Measurements from ENCODE around the gene ANKRD30A.
"Not testable (repeated sequence)": the region's sequence is repeated elsewhere in the genome, so short reads cannot be mapped to it uniquely, and the experiment has no call there.

The ANKRD30A gene, protein sequence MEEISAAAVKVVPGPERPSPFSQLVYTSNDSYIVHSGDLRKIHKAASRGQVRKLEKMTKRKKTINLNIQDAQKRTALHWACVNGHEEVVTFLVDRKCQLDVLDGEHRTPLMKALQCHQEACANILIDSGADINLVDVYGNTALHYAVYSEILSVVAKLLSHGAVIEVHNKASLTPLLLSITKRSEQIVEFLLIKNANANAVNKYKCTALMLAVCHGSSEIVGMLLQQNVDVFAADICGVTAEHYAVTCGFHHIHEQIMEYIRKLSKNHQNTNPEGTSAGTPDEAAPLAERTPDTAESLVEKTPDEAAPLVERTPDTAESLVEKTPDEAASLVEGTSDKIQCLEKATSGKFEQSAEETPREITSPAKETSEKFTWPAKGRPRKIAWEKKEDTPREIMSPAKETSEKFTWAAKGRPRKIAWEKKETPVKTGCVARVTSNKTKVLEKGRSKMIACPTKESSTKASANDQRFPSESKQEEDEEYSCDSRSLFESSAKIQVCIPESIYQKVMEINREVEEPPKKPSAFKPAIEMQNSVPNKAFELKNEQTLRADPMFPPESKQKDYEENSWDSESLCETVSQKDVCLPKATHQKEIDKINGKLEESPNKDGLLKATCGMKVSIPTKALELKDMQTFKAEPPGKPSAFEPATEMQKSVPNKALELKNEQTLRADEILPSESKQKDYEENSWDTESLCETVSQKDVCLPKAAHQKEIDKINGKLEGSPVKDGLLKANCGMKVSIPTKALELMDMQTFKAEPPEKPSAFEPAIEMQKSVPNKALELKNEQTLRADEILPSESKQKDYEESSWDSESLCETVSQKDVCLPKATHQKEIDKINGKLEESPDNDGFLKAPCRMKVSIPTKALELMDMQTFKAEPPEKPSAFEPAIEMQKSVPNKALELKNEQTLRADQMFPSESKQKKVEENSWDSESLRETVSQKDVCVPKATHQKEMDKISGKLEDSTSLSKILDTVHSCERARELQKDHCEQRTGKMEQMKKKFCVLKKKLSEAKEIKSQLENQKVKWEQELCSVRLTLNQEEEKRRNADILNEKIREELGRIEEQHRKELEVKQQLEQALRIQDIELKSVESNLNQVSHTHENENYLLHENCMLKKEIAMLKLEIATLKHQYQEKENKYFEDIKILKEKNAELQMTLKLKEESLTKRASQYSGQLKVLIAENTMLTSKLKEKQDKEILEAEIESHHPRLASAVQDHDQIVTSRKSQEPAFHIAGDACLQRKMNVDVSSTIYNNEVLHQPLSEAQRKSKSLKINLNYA (N-terminal part only)

DNA sequence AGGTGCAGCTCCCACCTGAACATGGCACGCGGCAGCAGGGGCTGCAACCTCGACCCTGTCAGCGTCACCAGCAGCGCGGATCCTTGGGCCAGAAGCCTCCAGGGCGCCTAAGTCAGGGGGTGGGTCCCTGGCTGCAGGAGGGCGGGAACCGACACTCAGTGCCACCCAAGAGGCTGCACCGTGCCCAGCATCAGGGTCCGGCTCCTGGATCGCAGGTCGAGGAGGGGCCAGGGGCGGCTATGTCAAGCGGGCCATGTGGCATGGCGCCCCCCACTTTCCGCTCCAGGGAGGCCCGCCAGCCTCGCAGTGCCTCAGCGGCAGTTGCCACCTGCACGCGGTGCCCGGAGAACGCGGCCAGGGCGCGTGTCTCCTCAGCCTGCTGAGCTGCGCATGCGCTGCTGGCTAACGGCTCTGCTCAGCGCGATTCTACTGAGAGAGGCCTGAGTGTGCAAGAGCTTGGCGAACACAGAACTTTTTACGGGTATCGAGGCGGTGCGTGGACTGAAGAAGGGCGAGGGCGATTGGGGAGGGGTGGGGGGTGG, at the start of gene ANKRD30A:
Gene ANKRD30A, plus strand, starts transcription at position 408 of the 542 bp plus-strand sequence. CDS start 190 bp downstream, outside the sequence.
- Histone ChIP-seq H3K4me1 (ENCODE audit: control insufficient read depth, insufficient read depth, low read length) (no peaks in the 10 kb centered on the region), H3K9ac (ENCODE audit: low read depth, low read length) (no peak within 1 kb of the TSS), H3K9me3 (ENCODE audit: control insufficient read depth, insufficient read depth, low read length) (peaks cover 79% of the 10 kb centered on the region), H3K36me3 (ENCODE audit: control insufficient read depth, insufficient read depth, low read length) (no peaks in the 10 kb centered on the region), H3K4me3 (ENCODE audit: low read depth, low read length) (no peak within 1 kb of the TSS), H3K27me3 (ENCODE audit: control insufficient read depth, insufficient read depth, low read length) (no peaks in the 10 kb centered on the region), H3K27ac (ENCODE audit: low read depth, low read length) (no peak within 1 kb of the TSS)

DNA sequence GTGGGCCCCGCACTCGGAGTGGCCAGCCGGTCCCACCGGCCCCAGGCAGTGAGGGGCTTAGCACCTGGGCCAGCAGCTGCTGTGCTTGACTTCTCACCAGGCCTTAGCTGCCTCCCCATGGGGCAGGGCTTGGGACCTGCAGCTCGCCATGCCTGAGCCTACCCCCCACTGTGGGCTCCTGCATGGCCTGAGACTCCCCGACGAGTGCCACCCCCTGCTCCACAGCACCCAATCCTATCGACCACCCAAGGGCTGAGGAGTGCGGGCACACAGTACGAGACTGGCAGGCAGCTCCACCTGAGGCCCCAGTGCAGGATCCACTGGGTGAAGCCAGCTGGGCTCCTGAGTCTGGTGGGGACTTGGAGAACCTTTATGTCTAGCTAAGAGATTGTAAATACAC, 49.3 kb upstream of the ANKRD30A start:
- not testable (repeated sequence) for H3K4me3 ChIP-seq (ENCODE audit: low read depth, low read length); H3K27me3 ChIP-seq (ENCODE audit: control insufficient read depth, insufficient read depth, low read length)
- peaks cover 93% of the 10 kb centered on the region for H3K9me3 ChIP-seq (ENCODE audit: control insufficient read depth, insufficient read depth, low read length)

DNA sequence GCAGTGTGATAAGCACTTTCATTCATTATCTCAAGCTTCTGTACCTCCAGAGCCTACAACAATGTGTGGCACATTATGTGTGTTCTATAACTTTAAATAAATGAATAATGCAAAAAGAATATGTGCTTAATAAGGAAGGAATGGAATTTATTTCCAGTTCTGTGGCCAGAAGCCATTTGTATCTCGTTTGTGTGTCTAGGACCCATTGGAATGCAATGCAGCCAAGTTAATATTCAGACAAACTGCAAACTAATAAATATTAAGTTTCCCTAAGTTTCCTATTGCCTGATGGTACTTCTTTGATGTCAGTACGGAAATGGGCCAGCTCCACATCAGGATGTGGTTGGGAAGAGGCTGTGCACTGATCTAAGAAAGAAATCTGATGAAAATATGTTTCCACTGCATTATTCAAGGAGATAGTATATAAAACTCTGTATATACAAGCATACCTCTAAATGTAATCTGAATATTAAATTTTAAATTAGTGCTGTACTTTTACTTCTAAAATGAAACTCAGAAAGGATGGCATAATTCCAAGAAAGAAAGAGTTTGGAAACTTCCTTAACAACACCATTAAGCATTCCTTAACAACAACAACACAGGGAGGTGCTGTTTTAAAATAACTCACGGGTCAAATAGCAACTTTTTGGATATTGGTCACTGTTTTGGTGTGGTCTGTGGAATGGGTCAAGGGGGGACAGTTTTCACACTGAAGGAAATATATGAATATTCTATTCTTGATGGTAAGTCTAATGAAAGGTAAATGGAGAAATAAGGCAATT, 29.4 kb upstream of the ANKRD30A start:
- no peak overlapping the region for H3K27ac ChIP-seq (ENCODE audit: low read depth, low read length)

More for the DNA sequence above, 49.3 kb upstream of the ANKRD30A start:
- H3K27ac ChIP-seq (ENCODE audit: low read depth, low read length); H3K4me1 ChIP-seq (ENCODE audit: control insufficient read depth, insufficient read depth, low read length); H3K9ac ChIP-seq (ENCODE audit: low read depth, low read length); H3K36me3 ChIP-seq (ENCODE audit: control insufficient read depth, insufficient read depth, low read length): not testable (repeated sequence)

DNA sequence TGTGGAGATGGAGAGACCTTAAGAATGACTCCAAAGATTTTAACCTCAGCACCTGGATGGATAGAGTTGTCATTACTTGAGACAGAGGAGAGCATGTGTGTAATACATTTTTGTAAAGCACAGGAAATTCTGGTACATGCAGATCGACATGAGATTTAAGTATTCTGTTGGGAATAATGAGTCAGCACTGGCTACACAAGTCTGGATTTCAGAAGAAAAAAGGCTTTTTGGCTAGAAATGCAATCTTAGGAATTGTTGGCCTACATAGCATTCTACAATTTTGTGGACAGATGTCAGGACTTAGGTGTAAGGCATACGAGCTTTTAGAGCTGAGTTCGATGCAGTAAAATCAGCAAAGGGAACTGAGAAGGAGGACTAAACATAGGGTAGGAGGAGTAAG, 24.1 kb upstream of the ANKRD30A start:
- Histone ChIP-seq H3K36me3 (ENCODE audit: control insufficient read depth, insufficient read depth, low read length) (no peaks in the 10 kb centered on the region), H3K27ac (ENCODE audit: low read depth, low read length) (no peak overlapping the region), H3K4me3 (ENCODE audit: low read depth, low read length) (no peak overlapping the region), H3K27me3 (ENCODE audit: control insufficient read depth, insufficient read depth, low read length) (no peaks in the 10 kb centered on the region), H3K9me3 (ENCODE audit: control insufficient read depth, insufficient read depth, low read length) (peaks cover 72% of the 10 kb centered on the region), H3K4me1 (ENCODE audit: control insufficient read depth, insufficient read depth, low read length) (no peaks in the 10 kb centered on the region), H3K9ac (ENCODE audit: low read depth, low read length) (no peak overlapping the region)

More for the DNA sequence above, 29.4 kb upstream of the ANKRD30A start:
- Histone ChIP-seq H3K4me3 (ENCODE audit: low read depth, low read length) (no peak overlapping the region), H3K9ac (ENCODE audit: low read depth, low read length) (no peak overlapping the region), H3K27me3 (ENCODE audit: control insufficient read depth, insufficient read depth, low read length) (no peaks in the 10 kb centered on the region), H3K9me3 (ENCODE audit: control insufficient read depth, insufficient read depth, low read length) (peaks cover 97% of the 10 kb centered on the region), H3K36me3 (ENCODE audit: control insufficient read depth, insufficient read depth, low read length) (no peaks in the 10 kb centered on the region), H3K4me1 (ENCODE audit: control insufficient read depth, insufficient read depth, low read length) (no peaks in the 10 kb centered on the region)

DNA sequence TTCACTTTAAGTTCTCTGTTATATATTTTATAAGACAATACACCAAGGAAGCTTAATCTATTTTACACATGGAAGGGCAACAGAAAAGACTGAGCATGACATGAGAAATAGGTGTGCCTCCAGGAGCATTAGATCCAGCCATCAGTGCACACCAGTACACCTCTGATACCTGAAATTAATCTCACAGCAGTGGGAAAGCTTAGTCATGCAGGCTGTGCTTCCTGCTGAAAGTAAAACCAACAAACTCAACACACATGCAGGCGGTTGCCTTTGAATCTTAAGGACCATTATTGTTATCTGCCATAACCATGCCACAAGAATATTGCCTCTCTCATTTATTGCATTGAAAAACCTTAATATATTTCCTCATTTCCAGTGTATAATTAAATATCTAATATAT, 16.4 kb upstream of the ANKRD30A start:
- Histone ChIP-seq H3K9me3 (ENCODE audit: control insufficient read depth, insufficient read depth, low read length) (peaks cover 63% of the 10 kb centered on the region), H3K27ac (ENCODE audit: low read depth, low read length) (no peak overlapping the region)

DNA sequence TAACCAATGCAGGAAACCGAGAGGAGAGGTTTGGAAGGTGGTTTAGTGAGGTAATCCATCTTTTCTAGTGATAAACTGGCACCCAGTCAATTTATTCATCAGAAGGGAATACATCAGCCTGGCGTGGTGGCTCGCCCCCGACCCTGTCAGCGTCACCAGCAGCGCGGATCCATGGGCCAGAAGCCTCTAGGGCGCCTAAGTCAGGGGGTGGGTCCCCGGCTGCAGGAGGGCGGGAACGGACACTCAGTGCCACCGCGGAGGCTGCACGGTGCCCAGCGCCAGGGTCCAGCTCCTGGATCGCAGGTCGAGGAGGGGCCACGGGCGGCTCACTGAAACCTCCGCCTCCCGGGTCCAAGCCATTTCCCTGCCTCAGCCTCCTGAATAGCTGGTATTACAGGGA, 866 bp upstream of the ANKRD30A start:
- Histone ChIP-seq H3K9ac (ENCODE audit: low read depth, low read length) (no peak overlapping the region), H3K4me3 (ENCODE audit: low read depth, low read length) (no peak overlapping the region), H3K4me1 (ENCODE audit: control insufficient read depth, insufficient read depth, low read length) (no peaks in the 10 kb centered on the region), H3K27me3 (ENCODE audit: control insufficient read depth, insufficient read depth, low read length) (no peaks in the 10 kb centered on the region), H3K9me3 (ENCODE audit: control insufficient read depth, insufficient read depth, low read length) (peaks cover 80% of the 10 kb centered on the region), H3K27ac (ENCODE audit: low read depth, low read length) (no peak overlapping the region), H3K36me3 (ENCODE audit: control insufficient read depth, insufficient read depth, low read length) (no peaks in the 10 kb centered on the region)

More for the DNA sequence above, 16.4 kb upstream of the ANKRD30A start:
- Histone ChIP-seq H3K36me3 (ENCODE audit: control insufficient read depth, insufficient read depth, low read length) (no peaks in the 10 kb centered on the region), H3K9ac (ENCODE audit: low read depth, low read length) (no peak overlapping the region), H3K4me3 (ENCODE audit: low read depth, low read length) (no peak overlapping the region), H3K4me1 (ENCODE audit: control insufficient read depth, insufficient read depth, low read length) (no peaks in the 10 kb centered on the region), H3K27me3 (ENCODE audit: control insufficient read depth, insufficient read depth, low read length) (no peaks in the 10 kb centered on the region)

DNA sequence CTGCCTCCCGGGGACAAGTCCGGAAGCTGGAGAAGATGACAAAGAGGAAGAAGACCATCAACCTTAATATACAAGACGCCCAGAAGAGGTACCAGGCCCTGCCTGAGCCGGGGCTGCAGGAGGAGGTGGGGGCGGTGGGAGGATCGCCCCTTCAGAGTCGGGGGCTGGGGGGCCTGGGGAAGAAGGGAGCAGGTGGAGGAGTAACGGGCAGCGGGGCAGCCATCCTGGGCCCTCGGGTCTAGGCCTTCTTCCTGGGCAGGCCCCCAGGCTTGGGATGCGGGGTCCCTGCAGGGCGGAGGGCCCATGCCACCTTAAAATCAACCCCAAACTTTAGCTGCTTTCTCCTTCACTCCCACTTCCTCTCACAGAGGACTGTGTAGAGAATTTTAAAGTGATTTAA, 523 bp downstream of the ANKRD30A start:
- no peaks in the 10 kb centered on the region for H3K27me3 ChIP-seq (ENCODE audit: control insufficient read depth, insufficient read depth, low read length)
- no peak overlapping the region for H3K4me3 ChIP-seq (ENCODE audit: low read depth, low read length)
- H3K36me3 ChIP-seq (ENCODE audit: control insufficient read depth, insufficient read depth, low read length): no peaks in the 10 kb centered on the region
- H3K4me1 ChIP-seq (ENCODE audit: control insufficient read depth, insufficient read depth, low read length): no peaks in the 10 kb centered on the region
- H3K9ac ChIP-seq (ENCODE audit: low read depth, low read length): no peak overlapping the region
- peaks cover 80% of the 10 kb centered on the region for H3K9me3 ChIP-seq (ENCODE audit: control insufficient read depth, insufficient read depth, low read length)
- H3K27ac ChIP-seq (ENCODE audit: low read depth, low read length): no peak overlapping the region

DNA sequence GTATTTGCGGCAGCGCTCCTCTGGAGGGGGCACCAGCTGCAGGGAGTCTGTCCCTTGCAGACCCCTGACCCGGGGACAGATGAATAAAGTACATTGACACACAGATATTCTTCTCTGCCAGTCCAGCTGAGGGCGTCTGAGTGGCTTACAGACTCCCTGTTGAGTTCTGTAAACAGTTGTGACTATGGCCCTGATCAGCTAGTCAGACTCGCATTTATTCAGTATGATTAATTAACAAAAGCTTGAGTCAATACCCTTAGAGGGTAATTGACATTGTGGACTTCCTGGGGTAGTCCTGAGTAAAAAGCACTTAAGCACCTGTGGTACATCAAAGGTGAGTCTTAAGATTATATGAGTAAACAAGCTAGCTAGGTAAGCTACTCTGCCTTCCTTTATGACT, 21.0 kb downstream of the ANKRD30A start:
- Histone ChIP-seq H3K4me3 (ENCODE audit: low read depth, low read length) (no peak overlapping the region), H3K9me3 (ENCODE audit: control insufficient read depth, insufficient read depth, low read length) (peaks cover 91% of the 10 kb centered on the region), H3K27ac (ENCODE audit: low read depth, low read length) (no peak overlapping the region), H3K27me3 (ENCODE audit: control insufficient read depth, insufficient read depth, low read length) (no peaks in the 10 kb centered on the region), H3K4me1 (ENCODE audit: control insufficient read depth, insufficient read depth, low read length) (no peaks in the 10 kb centered on the region), H3K9ac (ENCODE audit: low read depth, low read length) (no peak overlapping the region), H3K36me3 (ENCODE audit: control insufficient read depth, insufficient read depth, low read length) (no peaks in the 10 kb centered on the region)

DNA sequence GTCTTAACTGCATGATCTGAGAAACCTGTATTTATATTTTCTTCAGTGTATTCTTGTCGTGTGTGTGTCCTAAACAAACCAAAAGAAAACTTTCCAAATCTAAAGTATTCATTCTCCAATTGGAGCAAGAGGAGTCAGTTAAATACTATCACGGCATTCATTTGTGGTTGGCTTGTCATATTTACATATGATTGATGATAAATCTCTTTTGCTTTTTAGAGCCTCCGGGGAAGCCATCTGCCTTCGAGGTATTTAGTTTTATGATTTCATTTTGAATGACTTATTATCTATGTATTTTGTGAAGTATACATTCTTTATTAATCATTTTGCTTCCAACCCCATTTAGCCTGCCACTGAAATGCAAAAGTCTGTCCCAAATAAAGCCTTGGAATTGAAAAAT, 37.0 kb downstream of the ANKRD30A start:
- peaks cover 41% of the 10 kb centered on the region for H3K9me3 ChIP-seq (ENCODE audit: control insufficient read depth, insufficient read depth, low read length)
- not testable (repeated sequence) for H3K36me3 ChIP-seq (ENCODE audit: control insufficient read depth, insufficient read depth, low read length); H3K4me1 ChIP-seq (ENCODE audit: control insufficient read depth, insufficient read depth, low read length); H3K27me3 ChIP-seq (ENCODE audit: control insufficient read depth, insufficient read depth, low read length); H3K9ac ChIP-seq (ENCODE audit: low read depth, low read length); H3K4me3 ChIP-seq (ENCODE audit: low read depth, low read length); H3K27ac ChIP-seq (ENCODE audit: low read depth, low read length)

DNA sequence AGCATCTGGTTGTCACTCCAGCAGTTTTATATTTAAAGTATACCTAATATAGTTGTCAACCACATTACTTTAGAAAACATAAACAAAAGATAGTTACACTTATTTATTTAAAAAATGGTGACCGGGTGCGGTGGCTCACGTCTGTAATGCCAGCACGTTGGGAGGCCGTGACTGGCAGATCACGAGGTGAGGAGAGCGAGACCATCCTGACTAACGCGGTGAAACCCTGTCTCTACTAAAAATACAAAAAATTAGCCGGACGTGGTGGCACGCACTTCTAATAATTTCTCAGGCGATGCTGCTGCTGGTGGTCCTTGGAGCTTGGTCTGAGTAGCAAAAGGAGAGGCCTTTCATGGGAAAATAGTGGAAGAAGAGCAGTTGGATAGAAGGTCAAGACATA, 46.5 kb downstream of the ANKRD30A start:
- not testable (repeated sequence) for H3K36me3 ChIP-seq (ENCODE audit: control insufficient read depth, insufficient read depth, low read length); H3K4me1 ChIP-seq (ENCODE audit: control insufficient read depth, insufficient read depth, low read length); H3K4me3 ChIP-seq (ENCODE audit: low read depth, low read length); H3K27me3 ChIP-seq (ENCODE audit: control insufficient read depth, insufficient read depth, low read length); H3K9me3 ChIP-seq (ENCODE audit: control insufficient read depth, insufficient read depth, low read length); H3K9ac ChIP-seq (ENCODE audit: low read depth, low read length); H3K27ac ChIP-seq (ENCODE audit: low read depth, low read length)
